ENCODE results near the gene DRC7. TPM values are rescaled to one million over a fixed set of nuclear protein-coding genes. Genes with fewer than 3 reads are reported as not detected.
A peak's percentile ranks its signal among the peaks of the same experiment; 100 is the strongest.

DRC7 gene
- total RNA-seq, 1 experiment from 2014 or later: 0.72 TPM

- Histone ChIP-seq H3K56ac (ENCODE audit: insufficient read length, low read depth, low read length) (no peak overlapping the region), H3K79me1 (ENCODE audit: insufficient read depth, low read depth, low read length, poor library complexity, severe bottlenecking) (no peaks in the 10 kb centered on the region), H2BK12ac (ENCODE audit: insufficient read length, low read depth, low read length) (no peak overlapping the region), H3K23ac (ENCODE audit: insufficient read length, low read depth, low read length) (no peak overlapping the region), H3K79me2 (ENCODE audit: insufficient read depth, low read length) (no peaks in the 10 kb centered on the region), H3K4me2 (ENCODE audit: insufficient read depth, insufficient read length, low read length) (no peak overlapping the region), H2AK5ac (ENCODE audit: insufficient read length, low read length) (no peak overlapping the region), H3K27ac (ENCODE audit: insufficient read length, low read depth, low read length) (no peak overlapping the region), H2BK5ac (ENCODE audit: insufficient read length, low read length) (no peak overlapping the region), H2BK20ac (ENCODE audit: low read depth, low read length, poor library complexity, severe bottlenecking) (no peak overlapping the region), H4K20me1 (ENCODE audit: control insufficient read depth, insufficient read depth, insufficient read length) (no peaks in the 10 kb centered on the region), H4K91ac (ENCODE audit: insufficient read length, low read depth, low read length) (no peak overlapping the region), H3K4ac (ENCODE audit: low read depth, low read length) (no peak overlapping the region), H3K9ac (ENCODE audit: extremely low read depth, insufficient read length, low read length) (no peak overlapping the region), H2BK120ac (ENCODE audit: low read depth, low read length, poor library complexity, severe bottlenecking) (no peak overlapping the region), H3K9me3 (ENCODE audit: control insufficient read depth, low read depth, low read length) (no peaks in the 10 kb centered on the region), H3K27me3 (ENCODE audit: insufficient read depth, low read length) (0 out of 2 replicates have a peak, but pooled peaks cover 1% of the 10 kb centered on the region), H3T11ph (ENCODE audit: low read length) (no peak overlapping the region), H3K23me2 (ENCODE audit: insufficient read length, low read depth, low read length, poor library complexity, severe bottlenecking) (no peaks in the 10 kb centered on the region), H3K18ac (ENCODE audit: insufficient read length, low read depth, low read length) (no peak overlapping the region), H2AFZ (ENCODE audit: low read length) (no peak overlapping the region), H3K4me1 (ENCODE audit: insufficient read depth, low read length) (no peaks in the 10 kb centered on the region), H2BK15ac (ENCODE audit: low read depth, low read length) (no peak overlapping the region), H4K8ac (replicated peaks; ENCODE audit: insufficient read length, low read depth, low read length) (no peak overlapping the region), H3K14ac (ENCODE audit: insufficient read depth, low read length) (no peak overlapping the region), H4K5ac (ENCODE audit: insufficient read length, low read depth, low read length) (no peak overlapping the region)
- DNase-seq: no peak
- H3K27me3 Mint-ChIP-seq (ENCODE audit: low read depth): no peaks in the 10 kb centered on the region; the same call in none of the 2 replicates
- H3K36me3 Mint-ChIP-seq (ENCODE audit: insufficient read depth in 1 of 3, low read depth in 3 of 3): no peaks in the 10 kb centered on the region
- no peak for TF ChIP-seq CTCF (conservative IDR thresholded peaks at IDR 0.05)
- 0 out of 7 replicates have a peak overlapping the region, but pooled peaks of 1 of the 3 experiments have one; percentile 49 for H3K27ac Mint-ChIP-seq
- WGBS (ENCODE audit: extremely low coverage, insufficient read length, low lambda C conversion rate): no CpG with 5 or more reads among the region's 19 CpGs
- H3K4me3 Mint-ChIP-seq: no peak overlapping the region
- no peaks in the 10 kb centered on the region for H3K9me3 Mint-ChIP-seq
- peaks cover 0 to 3% of the 10 kb centered on the region in 2 experiments; a peak in 1 of 4 replicates for H3K4me1 Mint-ChIP-seq
Measured at GRCh38 chr16:57658878-57659674, 35.5 kb upstream of the DRC7 start.
